Stimulated activated memory B cell treated with anti-CD40 and anti-IgM and Interleukin-4, amounts not matched to agents 10 μg/mL and 1 μg/mL and 100 μg/mL, for 72 hours (primary cell): ENCODE results near the gene FBXO38.
"Not testable (repeated sequence)": the region's sequence is repeated elsewhere in the genome, so short reads cannot be mapped to it uniquely, and the experiment has no call there.

Experiments
- ATAC-seq: fragments of 150-1000 bp; cut with Tn5 transposase; 2 replicates; pipeline ENCODE4 v1.10.0; 2021
- H3K27ac Mint-ChIP-seq: one replicate; pipeline ENCODE4 v1.8.0; 2022; ENCODE audit warnings: mild to moderate bottlenecking, mixed read lengths
- H3K27me3 Mint-ChIP-seq: one replicate; pipeline ENCODE4 v1.8.0; 2022; ENCODE audit warnings: mixed read lengths
- H3K36me3 Mint-ChIP-seq: one replicate; pipeline ENCODE4 v1.8.0; 2022; ENCODE audit warnings: mixed read lengths
- H3K4me1 Mint-ChIP-seq: one replicate; pipeline ENCODE4 v1.8.0; 2022; ENCODE audit warnings: mixed read lengths
- H3K4me3 Mint-ChIP-seq: one replicate; pipeline ENCODE4 v1.8.0; 2022; ENCODE audit warnings: mild to moderate bottlenecking, moderate library complexity, mixed read lengths
- H3K9me3 Mint-ChIP-seq: one replicate; pipeline ENCODE4 v1.8.0; 2022; ENCODE audit warnings: mixed read lengths

Gene FBXO38

GRCh38 chr5:148468746-148469145 lies 85.0 kb downstream of the FBXO38 start:
- H3K9me3 Mint-ChIP-seq, ATAC-seq, H3K27me3 Mint-ChIP-seq, H3K27ac Mint-ChIP-seq, H3K36me3 Mint-ChIP-seq, H3K4me1 Mint-ChIP-seq, H3K4me3 Mint-ChIP-seq: not testable (repeated sequence)

GRCh38 chr5:148469501-148469935 lies 85.8 kb downstream of the FBXO38 start:
- Mint-ChIP-seq H3K9me3 (no peaks in the 10 kb centered on the region), H3K27me3 (no peaks in the 10 kb centered on the region), H3K36me3 (no peaks in the 10 kb centered on the region), H3K27ac (no peak overlapping the region), H3K4me3 (no peak overlapping the region), H3K4me1 (no peaks in the 10 kb centered on the region)
- no peak for ATAC-seq

- peaks cover 10% of the 10 kb centered on the region for H3K27me3 Mint-ChIP-seq
- no peak overlapping the region for H3K4me3 Mint-ChIP-seq
- no peaks in the 10 kb centered on the region for H3K36me3 Mint-ChIP-seq
- H3K9me3 Mint-ChIP-seq, result no peaks in the 10 kb centered on the region
- H3K27ac Mint-ChIP-seq, result no peak overlapping the region
- ATAC-seq, result no peak
- no peaks in the 10 kb centered on the region for H3K4me1 Mint-ChIP-seq
Measured at GRCh38 chr5:148471379-148471778, 87.6 kb downstream of the FBXO38 start.

DNA sequence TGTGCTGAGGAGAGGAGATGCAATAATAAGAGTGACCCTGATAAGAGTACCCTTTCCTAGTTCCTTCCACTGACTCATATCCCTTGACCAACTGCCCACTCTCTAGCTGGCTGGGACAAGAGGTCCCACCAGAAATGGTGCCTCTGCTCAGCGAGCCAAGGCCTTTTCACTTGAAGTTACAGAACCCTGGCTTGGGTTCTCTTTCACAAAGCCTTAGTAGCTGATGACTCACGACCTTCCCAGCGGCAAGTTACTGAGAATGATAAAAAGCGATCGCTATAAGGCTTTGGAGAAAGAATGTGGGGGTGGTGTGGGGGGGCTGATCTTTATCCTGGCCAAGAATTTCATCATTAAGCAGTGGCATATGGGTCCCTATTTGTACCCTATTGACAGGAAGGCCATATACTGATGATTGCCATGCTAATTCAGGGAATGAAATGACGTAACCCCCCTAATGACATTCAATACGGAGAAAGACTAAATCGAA lies 90.3 kb downstream of the FBXO38 start:
- Mint-ChIP-seq H3K27ac (no peak overlapping the region), H3K9me3 (no peaks in the 10 kb centered on the region), H3K27me3 (peaks cover 31% of the 10 kb centered on the region), H3K4me1 (no peaks in the 10 kb centered on the region), H3K4me3 (no peak overlapping the region), H3K36me3 (no peaks in the 10 kb centered on the region)
- ATAC-seq, result no peak

- Mint-ChIP-seq H3K4me3 (no peak overlapping the region), H3K27ac (no peak overlapping the region), H3K36me3 (no peaks in the 10 kb centered on the region), H3K9me3 (no peaks in the 10 kb centered on the region), H3K27me3 (peaks cover 31% of the 10 kb centered on the region), H3K4me1 (no peaks in the 10 kb centered on the region)
- no peak for ATAC-seq
Measured at GRCh38 chr5:148476302-148476701, 92.5 kb downstream of the FBXO38 start.

DNA sequence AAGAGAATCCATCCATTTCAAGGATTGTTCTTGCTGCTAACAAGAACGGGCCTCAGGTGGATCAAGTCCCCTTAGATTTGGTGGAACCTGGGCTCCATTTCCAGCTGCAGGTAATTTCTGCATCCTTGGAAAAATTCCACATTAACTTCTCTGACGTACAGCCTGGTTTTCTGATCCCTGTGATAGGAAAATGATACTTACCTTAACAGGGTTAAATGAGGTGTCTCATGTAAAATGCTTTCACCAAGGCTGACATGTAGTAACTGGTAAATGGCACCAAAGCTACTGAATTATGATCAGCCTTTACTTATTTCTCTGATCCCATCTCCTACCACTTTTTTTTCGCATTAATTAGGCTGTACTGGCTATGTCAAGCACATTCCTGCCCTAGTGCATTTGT lies 93.7 kb downstream of the FBXO38 start:
- ATAC-seq, result no peak
- no peaks in the 10 kb centered on the region for H3K36me3 Mint-ChIP-seq
- H3K4me1 Mint-ChIP-seq, result peaks cover 3% of the 10 kb centered on the region
- no peaks in the 10 kb centered on the region for H3K9me3 Mint-ChIP-seq
- peaks cover 36% of the 10 kb centered on the region for H3K27me3 Mint-ChIP-seq
- H3K4me3 Mint-ChIP-seq, result no peak overlapping the region
- no peak overlapping the region for H3K27ac Mint-ChIP-seq

DNA sequence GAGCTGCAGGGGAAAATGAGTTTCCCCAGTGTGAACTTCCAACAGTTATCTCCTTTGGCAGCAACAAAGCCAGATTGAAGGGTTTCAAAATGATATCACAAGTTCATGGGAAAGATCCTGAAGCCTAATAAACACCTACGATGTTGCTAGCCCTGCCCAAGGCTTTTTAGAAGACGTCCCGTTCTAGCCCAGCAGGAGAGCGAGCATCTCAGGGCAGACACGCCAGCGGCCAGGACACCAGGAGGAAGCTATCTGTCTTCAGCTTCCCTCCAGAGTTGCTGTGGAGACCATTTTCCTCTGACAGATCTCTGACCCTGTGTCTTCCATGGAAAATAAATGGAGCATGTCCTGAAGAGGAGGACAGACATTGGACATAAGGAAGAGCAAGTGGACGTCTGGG lies 98.4 kb downstream of the FBXO38 start:
- no peak for ATAC-seq
- peaks cover 55% of the 10 kb centered on the region for H3K27me3 Mint-ChIP-seq
- no peak overlapping the region for H3K4me3 Mint-ChIP-seq
- H3K9me3 Mint-ChIP-seq, result no peaks in the 10 kb centered on the region
- H3K36me3 Mint-ChIP-seq, result no peaks in the 10 kb centered on the region
- H3K27ac Mint-ChIP-seq, result no peak overlapping the region
- peaks cover 9% of the 10 kb centered on the region for H3K4me1 Mint-ChIP-seq

GRCh38 chr5:148482697-148483462 lies 99.1 kb downstream of the FBXO38 start:
- H3K27me3 Mint-ChIP-seq, result peaks cover 56% of the 10 kb centered on the region
- peak overlapping the region; percentile 40 for H3K4me3 Mint-ChIP-seq
- H3K27ac Mint-ChIP-seq, result no peak overlapping the region
- peaks cover 9% of the 10 kb centered on the region for H3K4me1 Mint-ChIP-seq
- peak; percentile 46 for ATAC-seq
- no peaks in the 10 kb centered on the region for H3K9me3 Mint-ChIP-seq
- H3K36me3 Mint-ChIP-seq, result no peaks in the 10 kb centered on the region

DNA sequence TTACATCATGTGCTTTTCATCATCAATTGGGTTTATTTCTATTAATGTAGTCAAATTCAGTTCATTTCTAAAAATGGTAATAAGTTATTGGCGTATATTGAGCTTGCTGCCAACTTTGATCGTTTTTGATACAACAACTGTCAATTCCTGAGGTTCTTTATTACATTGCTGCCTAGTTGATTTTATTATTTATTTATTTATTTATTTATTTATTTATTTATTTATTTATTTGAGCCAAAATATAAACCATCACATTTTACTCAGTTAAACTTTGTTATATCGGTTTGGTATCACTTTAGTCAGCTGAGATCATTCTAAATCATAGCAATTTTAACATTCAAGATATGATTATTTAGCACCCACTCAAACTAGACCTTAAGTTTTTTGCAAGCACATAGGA lies 100.0 kb downstream of the FBXO38 start:
- ATAC-seq, result no peak
- no peak overlapping the region for H3K27ac Mint-ChIP-seq
- H3K27me3 Mint-ChIP-seq, result peaks cover 50% of the 10 kb centered on the region
- H3K9me3 Mint-ChIP-seq, result no peaks in the 10 kb centered on the region
- H3K4me1 Mint-ChIP-seq, result peaks cover 9% of the 10 kb centered on the region
- no peaks in the 10 kb centered on the region for H3K36me3 Mint-ChIP-seq
- H3K4me3 Mint-ChIP-seq, result no peak overlapping the region

DNA sequence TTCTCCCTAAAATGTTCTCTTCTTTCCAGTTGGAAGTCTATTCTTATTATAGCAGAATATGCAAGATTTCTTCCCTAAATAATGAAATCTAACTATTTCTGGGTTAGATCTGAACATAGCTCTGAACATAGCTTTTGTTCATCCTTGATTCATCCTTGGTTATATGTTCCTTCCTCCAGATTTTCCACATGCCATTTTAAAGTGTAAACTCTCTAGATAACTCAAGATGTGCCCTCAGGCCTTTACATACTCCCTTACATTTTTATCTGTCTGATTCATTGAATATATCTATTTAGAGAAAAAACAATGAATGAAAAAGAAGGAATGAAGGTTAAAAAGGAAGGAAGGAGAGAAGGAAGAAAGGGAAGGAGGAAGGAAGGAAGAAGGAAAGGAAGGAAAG lies 100.9 kb downstream of the FBXO38 start:
- Mint-ChIP-seq H3K4me3 (no peak overlapping the region), H3K4me1 (peaks cover 9% of the 10 kb centered on the region), H3K27me3 (peaks cover 50% of the 10 kb centered on the region), H3K36me3 (no peaks in the 10 kb centered on the region), H3K27ac (no peak overlapping the region), H3K9me3 (no peaks in the 10 kb centered on the region)
- ATAC-seq, result no peak

DNA sequence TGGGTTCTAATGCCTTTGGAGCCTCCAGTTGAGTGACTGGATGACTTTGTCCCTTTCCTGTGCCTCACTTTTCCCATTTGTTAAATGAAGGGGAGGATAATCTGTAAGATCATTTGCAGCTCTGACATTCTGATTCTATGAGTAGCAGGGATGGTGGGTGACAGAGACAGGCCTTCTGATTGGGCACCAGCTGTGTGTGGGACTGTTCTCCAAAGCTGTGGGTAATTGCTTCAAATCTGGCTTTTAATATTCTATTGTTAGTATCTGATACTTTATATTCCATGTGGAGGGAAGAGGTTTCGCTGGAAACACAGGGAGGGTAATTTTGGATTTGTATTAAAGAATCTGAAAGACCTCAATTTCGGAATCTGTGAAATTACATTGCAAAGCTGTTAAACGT lies 102.7 kb downstream of the FBXO38 start:
- H3K4me1 Mint-ChIP-seq, result peaks cover 9% of the 10 kb centered on the region
- no peak overlapping the region for H3K27ac Mint-ChIP-seq
- H3K4me3 Mint-ChIP-seq, result no peak overlapping the region
- ATAC-seq, result no peak
- peaks cover 50% of the 10 kb centered on the region for H3K27me3 Mint-ChIP-seq
- H3K9me3 Mint-ChIP-seq, result no peaks in the 10 kb centered on the region
- H3K36me3 Mint-ChIP-seq, result no peaks in the 10 kb centered on the region

DNA sequence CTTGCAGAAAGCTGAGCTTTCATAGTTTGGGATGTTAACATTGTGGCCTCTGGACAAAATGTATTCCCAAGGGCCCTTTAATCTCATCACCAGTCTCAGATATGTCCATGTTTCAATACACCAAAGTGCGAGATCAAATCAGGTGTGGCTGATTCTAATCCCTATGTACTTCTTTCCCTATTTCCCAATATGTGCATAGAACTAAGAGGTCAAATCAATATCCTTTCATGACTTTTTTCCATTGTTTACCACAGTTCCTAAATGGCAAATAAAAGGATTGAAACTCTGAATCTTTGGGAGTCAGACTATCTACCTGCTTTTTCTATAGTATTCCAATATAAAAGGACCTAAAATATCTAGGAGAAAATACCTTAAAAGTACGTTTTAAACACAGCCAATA lies 105.0 kb downstream of the FBXO38 start:
- no peak for ATAC-seq
- Mint-ChIP-seq H3K9me3 (no peaks in the 10 kb centered on the region), H3K27me3 (peaks cover 32% of the 10 kb centered on the region), H3K36me3 (no peaks in the 10 kb centered on the region), H3K4me1 (no peaks in the 10 kb centered on the region), H3K4me3 (no peak overlapping the region), H3K27ac (no peak overlapping the region)

DNA sequence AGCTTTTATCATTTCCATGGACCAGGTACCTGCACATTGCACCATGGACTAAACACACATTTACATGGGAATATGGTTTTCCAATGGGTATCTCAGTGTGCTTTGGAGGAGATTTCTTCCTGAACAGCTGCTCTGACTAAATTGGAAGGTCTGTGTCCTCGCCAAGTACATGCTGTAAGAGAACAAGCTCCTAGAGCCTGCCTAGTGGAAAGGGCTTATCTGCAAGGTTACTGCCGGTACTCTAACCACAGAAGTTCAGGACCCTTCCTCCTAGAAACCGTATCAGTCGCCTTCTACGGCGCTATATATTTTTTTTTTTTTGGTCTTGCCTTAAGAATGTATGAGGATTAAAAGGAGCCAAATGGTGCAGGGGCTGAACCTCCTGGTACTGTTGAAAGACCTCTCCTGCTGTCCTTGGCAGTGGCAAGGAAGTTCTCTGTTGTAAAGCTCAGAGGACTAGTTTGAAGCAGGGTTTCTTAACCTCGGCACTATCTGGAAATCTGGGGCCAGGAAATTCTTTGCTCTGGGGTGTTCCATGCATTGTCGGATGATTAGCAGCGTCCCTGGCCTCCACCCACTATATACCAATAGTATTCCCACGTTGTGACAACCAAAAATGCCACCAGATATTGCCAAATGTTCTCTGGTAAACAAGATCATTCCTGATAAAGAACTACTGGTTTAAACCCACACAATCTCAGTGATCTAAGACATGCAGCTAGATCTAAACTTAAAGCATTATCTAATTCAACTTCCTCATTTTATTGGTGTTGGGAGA lies 107.4 kb downstream of the FBXO38 start:
- H3K4me1 Mint-ChIP-seq, result no peaks in the 10 kb centered on the region
- H3K27me3 Mint-ChIP-seq, result peaks cover 19% of the 10 kb centered on the region
- H3K4me3 Mint-ChIP-seq, result no peak overlapping the region

DNA sequence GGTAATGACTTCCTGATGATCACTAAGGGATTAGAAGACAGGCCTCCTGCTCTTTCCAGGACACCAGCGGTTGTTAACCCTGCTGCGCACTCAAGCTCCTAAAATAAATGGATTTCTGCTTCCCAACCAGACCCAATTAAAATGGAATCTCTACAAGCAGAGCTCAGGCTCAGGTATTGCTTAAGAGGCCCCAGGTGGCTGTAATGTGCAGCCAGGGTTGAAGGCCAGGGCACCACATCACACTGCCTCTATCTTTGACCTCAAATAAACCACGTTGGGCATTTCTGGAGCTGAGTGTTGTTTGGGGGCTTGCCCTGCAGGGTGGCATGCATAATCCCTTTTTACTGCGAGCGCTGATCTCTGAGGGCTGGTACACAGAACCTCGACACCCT lies 108.0 kb downstream of the FBXO38 start:
- peaks cover 13% of the 10 kb centered on the region for H3K27me3 Mint-ChIP-seq
- no peaks in the 10 kb centered on the region for H3K9me3 Mint-ChIP-seq

More for the DNA sequence above, 107.4 kb downstream of the FBXO38 start:
- H3K36me3 Mint-ChIP-seq, result no peaks in the 10 kb centered on the region
- H3K9me3 Mint-ChIP-seq, result no peaks in the 10 kb centered on the region
- H3K27ac Mint-ChIP-seq, result no peak overlapping the region
- ATAC-seq, result no peak

GRCh38 chr5:148492351-148492750 lies 108.6 kb downstream of the FBXO38 start:
- Mint-ChIP-seq H3K4me3 (no peak overlapping the region), H3K27me3 (peaks cover 11% of the 10 kb centered on the region), H3K9me3 (no peaks in the 10 kb centered on the region), H3K36me3 (no peaks in the 10 kb centered on the region), H3K27ac (no peak overlapping the region), H3K4me1 (no peaks in the 10 kb centered on the region)
- ATAC-seq, result no peak

More for the DNA sequence above, 108.0 kb downstream of the FBXO38 start:
- Mint-ChIP-seq H3K27ac (no peak overlapping the region), H3K4me1 (no peaks in the 10 kb centered on the region), H3K36me3 (no peaks in the 10 kb centered on the region), H3K4me3 (no peak overlapping the region)
- no peak for ATAC-seq
